Measurements from ENCODE around the gene FUBP1.

- TF ChIP-seq POLR2AphosphoS5 (IDR thresholded peaks at IDR 0.05) = no peak
- no peak for TF ChIP-seq POLR2A (IDR thresholded peaks at IDR 0.05)
- no peak for TF ChIP-seq CTCF (IDR thresholded peaks at IDR 0.05 in 8 of 11, conservative IDR thresholded peaks at IDR 0.05 in 3 of 11)
These were observed 5.1 kb upstream of the FUBP1 start for GRCh38 chr1:77983997-77984355.

Data from spleen (tissue), 7 donors.